Activated naive CD4-positive, alpha-beta T cell treated with anti-CD3 and anti-CD28 coated beads, Interleukin-2, amount 10 ng/mL, durations not matched to agents 7 days and 5 days (primary cell): ENCODE results near the gene ADAMTS10.
A peak's percentile ranks its signal among the peaks of the same experiment; 100 is the strongest.

ENCODE experiments used
- CTCF ChIA-PET: fragments of 350-600 bp; sonication (Branson Sonifier 250); formaldehyde crosslinking; loops from one replicate; lab custom pipeline; 2021; ENCODE audit warnings: antibody characterized with exemption; lab: Charles Lee
- DNase-seq: peaks from one replicate; pipeline ENCODE4 v3.0.0-alpha.2; 2020
- H3K27ac Mint-ChIP-seq: one replicate; pipeline ENCODE4 v1.8.0; 2021; ENCODE audit warnings: mild to moderate bottlenecking, moderate library complexity, mixed read lengths
- H3K27me3 Mint-ChIP-seq: one replicate; pipeline ENCODE4 v1.8.0; 2021; ENCODE audit warnings: mild to moderate bottlenecking, mixed read lengths
- H3K36me3 Mint-ChIP-seq: one replicate; pipeline ENCODE4 v1.8.0; 2021; ENCODE audit warnings: mixed read lengths
- H3K4me1 Mint-ChIP-seq: one replicate; pipeline ENCODE4 v1.8.0; 2021; ENCODE audit warnings: mixed read lengths
- H3K4me3 Mint-ChIP-seq: one replicate; pipeline ENCODE4 v1.8.0; 2021; ENCODE audit warnings: mild to moderate bottlenecking, moderate library complexity, mixed read lengths
- H3K9me3 Mint-ChIP-seq: one replicate; pipeline ENCODE4 v1.8.0; 2021; ENCODE audit warnings: mixed read lengths

ADAMTS10 gene

DNA sequence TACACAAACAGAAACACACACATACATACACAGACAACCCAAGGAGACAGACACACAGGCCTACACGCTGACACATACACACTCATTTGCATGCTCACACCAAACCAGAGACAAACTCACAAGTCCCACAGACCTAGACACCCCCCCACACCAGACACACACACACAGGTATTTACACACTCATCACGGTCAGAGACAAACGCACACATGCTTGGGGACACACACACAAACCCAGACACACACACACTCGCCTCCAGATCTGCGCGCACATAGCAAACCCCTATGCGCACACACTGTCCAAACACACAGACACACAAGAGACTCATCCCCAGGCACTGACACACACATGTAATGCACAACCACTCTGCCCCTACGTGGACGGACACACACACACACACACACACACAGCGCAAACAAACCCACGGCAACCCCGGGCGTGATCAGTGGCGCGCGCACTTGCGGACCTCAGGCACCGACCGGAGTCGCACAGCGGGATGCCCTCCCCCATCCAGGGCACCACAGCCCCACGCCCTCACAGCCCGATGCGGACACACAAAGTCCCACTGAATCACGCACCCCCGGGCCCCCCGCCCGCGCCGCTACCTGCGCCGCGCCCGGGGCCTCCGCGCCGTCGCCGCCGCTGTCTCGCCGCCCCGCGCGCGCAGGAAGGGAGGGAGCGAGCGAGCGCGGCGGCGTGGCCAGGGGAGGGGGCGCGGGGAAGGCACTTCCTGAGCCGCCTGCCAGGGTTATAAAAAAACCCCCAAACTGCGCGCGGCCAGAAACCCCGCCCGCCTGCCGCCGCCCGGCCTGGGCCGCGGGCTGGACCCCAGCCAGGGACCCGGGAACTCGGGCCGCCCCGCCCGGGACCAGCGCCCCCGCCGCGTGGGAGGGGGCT is at the start of gene ADAMTS10:
ADAMTS10 (minus strand) TSS at position 675 of the 895 bp plus-strand sequence. CDS start 5,005 bp downstream, outside the sequence.
- peak within 1 kb of the TSS; percentile 78 for H3K4me3 Mint-ChIP-seq
- peaks cover 9% of the 10 kb centered on the region for H3K36me3 Mint-ChIP-seq
- H3K27me3 Mint-ChIP-seq: peaks cover 43% of the 10 kb centered on the region
- CTCF ChIA-PET: no interaction called here
- peak; percentile 61 for DNase-seq
- no peaks in the 10 kb centered on the region for H3K9me3 Mint-ChIP-seq
- peak within 1 kb of the TSS; percentile 66 for H3K27ac Mint-ChIP-seq
- H3K4me1 Mint-ChIP-seq: peaks cover 25% of the 10 kb centered on the region

DNA sequence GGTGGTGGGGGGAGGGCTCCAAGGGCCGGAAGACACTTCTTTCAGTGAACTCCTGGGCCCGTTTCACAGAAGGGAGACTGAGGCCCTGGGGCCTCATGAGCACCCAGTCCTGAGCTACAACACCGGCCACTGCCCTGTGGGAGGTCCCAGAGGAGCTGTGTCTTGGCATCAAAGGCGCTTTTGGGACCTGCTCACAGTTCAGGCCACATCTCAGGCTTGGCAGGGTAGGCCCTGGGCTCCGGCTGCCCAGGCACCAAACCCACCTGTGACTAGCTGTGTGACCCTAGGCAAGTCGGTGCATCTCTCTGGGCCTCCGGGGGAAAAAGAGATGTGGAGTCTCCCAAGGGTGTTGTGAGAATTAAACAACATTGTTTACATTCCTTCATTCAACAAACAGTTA is 49.4 kb upstream of the ADAMTS10 start:
- Mint-ChIP-seq H3K36me3 (no peaks in the 10 kb centered on the region), H3K4me3 (no peak overlapping the region), H3K9me3 (peaks cover 2% of the 10 kb centered on the region), H3K4me1 (peaks cover 57% of the 10 kb centered on the region), H3K27me3 (peaks cover 66% of the 10 kb centered on the region), H3K27ac (no peak overlapping the region)
- CTCF ChIA-PET: interaction anchor here (7.1 kb wide), 1 partner anchor 34 kb away, joined by 98 read pairs; no protein-coding TSS in a partner anchor
- DNase-seq: no peak

DNA sequence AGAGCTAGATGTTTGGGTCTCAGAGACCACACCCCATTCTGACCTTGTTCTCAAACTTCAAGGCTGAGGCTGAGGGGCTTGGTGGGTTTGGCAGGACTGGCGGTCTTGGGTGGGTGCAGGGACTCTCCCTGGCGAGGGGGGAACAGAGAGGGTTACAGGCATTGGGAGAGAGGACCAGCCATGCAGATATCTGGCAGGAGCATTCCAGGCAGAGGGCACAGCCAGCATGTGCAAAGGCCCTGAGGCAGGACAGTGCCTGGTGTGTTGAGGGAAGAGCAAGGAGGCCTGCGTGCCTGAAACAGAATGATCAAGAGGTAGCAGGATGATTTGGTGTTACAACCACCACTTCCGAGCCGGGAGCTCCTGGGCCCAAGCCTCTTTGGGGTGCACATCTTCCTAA is 47.4 kb upstream of the ADAMTS10 start:
- Mint-ChIP-seq H3K4me3 (no peak overlapping the region), H3K9me3 (peaks cover 2% of the 10 kb centered on the region), H3K36me3 (no peaks in the 10 kb centered on the region), H3K4me1 (peaks cover 41% of the 10 kb centered on the region), H3K27me3 (peaks cover 62% of the 10 kb centered on the region), H3K27ac (peak overlapping the region; percentile 55)
- DNase-seq: no peak
- CTCF ChIA-PET: interaction anchor here (7.1 kb wide), 1 partner anchor 36 kb away, joined by 98 read pairs; no protein-coding TSS in a partner anchor

DNA sequence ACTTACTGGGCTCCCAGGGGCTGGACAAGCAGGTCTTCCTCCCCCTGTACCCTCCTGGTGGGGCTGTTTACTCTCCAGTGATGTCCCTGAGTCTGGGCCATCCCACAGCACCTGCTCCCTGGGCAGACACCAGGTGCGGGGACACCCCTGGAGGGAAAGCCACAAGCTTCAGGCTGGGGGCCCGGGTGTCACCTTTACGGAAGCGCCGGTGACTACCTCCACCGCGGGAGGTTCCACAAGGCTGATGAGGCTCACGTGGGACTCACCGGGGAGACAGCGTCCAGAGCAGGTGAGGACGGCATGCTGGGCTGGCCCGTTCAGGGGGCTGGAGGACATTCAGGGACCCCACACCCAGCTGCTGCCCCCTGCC is 44.8 kb upstream of the ADAMTS10 start:
- H3K27ac Mint-ChIP-seq: no peak overlapping the region
- peaks cover 61% of the 10 kb centered on the region for H3K27me3 Mint-ChIP-seq
- CTCF ChIA-PET: interaction anchor here (0.6 to 7.1 kb wide), 9 partner anchors 9 to 46 kb away, joined by 3 to 98 read pairs (median 6); no protein-coding TSS in a partner anchor
- H3K4me1 Mint-ChIP-seq: peaks cover 33% of the 10 kb centered on the region
- no peak overlapping the region for H3K4me3 Mint-ChIP-seq
- no peaks in the 10 kb centered on the region for H3K36me3 Mint-ChIP-seq
- no peaks in the 10 kb centered on the region for H3K9me3 Mint-ChIP-seq
- DNase-seq: peak; percentile 58

DNA sequence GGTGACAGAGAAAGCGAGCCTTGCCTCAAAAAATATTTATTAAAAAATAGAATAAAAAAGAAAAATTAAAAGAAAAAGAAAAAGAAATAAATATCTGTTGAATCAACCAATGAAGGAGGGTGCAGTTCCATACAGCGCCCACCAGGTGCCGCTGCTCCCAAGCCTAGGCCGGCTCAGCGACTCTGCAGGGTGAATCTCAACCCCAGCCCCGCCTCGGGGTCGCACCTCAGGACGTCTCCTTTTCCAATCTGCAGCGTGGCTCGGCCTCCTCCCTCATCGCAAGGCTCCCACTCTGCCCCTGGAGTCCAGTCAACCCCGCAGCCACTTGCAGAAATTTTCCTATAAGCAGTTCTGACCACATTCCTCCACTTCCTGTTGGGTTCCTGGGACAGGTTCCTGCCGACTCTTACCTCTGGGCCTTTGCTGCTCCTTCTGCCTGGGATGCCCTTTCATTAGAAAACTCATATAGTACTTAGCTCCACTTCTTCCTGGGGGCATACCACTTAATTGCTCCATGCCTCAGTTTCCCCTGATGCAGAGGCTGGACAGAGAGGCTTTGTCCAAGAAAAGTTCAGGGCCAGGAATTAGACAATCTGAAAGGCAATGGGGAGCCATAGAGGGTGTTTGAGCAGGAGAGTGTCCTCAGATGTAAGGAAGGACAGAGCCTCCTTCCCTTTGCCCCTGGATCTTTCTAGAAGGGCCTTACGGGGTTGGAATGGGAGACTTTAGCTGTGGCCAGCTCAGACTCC is 44.2 kb upstream of the ADAMTS10 start:
- H3K4me1 Mint-ChIP-seq: peaks cover 38% of the 10 kb centered on the region
- no peaks in the 10 kb centered on the region for H3K9me3 Mint-ChIP-seq
- CTCF ChIA-PET: interaction anchor here (0.6 to 7.1 kb wide), 15 partner anchors 9 to 1567 kb away, joined by 3 to 98 read pairs (median 5); no protein-coding TSS in a partner anchor
- H3K4me3 Mint-ChIP-seq: no peak overlapping the region
- H3K36me3 Mint-ChIP-seq: no peaks in the 10 kb centered on the region
- peaks cover 60% of the 10 kb centered on the region for H3K27me3 Mint-ChIP-seq
- H3K27ac Mint-ChIP-seq: peak overlapping the region; percentile 11
- peak; percentile 75 for DNase-seq

DNA sequence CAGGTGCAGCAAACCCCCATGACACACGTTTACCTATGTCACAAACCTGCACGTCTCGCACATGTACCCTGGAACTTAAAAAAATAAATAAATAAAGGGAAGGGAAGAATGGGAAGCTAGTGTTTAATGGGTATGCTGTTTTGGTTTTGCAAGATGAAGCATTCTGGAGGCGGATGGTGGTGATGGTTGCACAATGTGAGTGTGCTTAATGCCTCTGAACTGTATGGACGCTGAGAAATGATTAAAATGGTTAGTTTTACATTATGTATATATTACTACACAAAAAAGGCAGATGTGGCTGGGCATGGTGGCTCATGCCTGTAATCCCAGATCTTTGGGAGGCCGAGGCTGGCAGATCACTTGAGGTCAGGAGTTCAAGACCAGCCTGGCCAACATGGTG is 37.7 kb upstream of the ADAMTS10 start:
- no peaks in the 10 kb centered on the region for H3K9me3 Mint-ChIP-seq
- peaks cover 52% of the 10 kb centered on the region for H3K27me3 Mint-ChIP-seq
- no peak overlapping the region for H3K4me3 Mint-ChIP-seq
- peaks cover 11% of the 10 kb centered on the region for H3K4me1 Mint-ChIP-seq
- CTCF ChIA-PET: interaction anchor here (1.2 kb wide), 1 partner anchor 45 kb away, joined by 3 read pairs; no protein-coding TSS in a partner anchor
- no peak overlapping the region for H3K27ac Mint-ChIP-seq
- no peak for DNase-seq
- H3K36me3 Mint-ChIP-seq: no peaks in the 10 kb centered on the region

DNA sequence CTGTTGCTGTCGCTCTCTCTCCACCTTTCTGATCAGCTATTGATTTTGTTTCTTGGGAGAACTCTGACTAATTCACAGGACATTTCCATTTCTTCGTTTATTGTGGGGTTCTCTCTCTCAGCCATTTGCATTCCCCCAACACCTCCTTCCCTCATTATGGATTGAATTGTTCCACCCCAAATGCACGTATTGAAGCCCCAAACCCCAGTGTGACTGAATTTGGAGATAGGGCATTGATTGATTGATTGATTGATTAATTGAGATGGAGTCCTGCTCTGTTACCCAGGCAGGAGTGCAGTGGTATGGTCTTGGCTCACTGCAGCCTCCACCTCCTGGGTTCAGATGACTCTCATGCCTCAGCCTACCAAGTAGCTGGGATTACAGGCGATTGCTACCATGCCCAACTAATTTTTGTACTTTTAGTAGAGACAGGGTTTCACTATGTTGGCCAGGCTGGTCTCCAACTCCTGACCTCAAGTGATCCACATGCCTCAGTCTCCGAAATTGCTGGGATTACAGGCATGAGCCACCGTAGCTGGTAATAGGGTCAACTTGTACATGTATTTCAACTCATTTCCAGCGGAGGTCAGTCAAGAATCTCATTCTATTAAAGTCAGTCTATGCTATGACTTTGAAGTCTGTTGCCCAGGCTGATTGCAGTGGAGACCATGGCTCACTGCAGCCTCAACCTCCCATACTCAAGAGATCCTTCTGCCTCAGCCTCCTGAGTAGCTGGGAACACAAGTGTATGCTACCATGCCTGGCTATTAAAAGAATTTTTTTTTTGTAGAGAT is 33.5 kb upstream of the ADAMTS10 start:
- Mint-ChIP-seq H3K36me3 (no peaks in the 10 kb centered on the region), H3K4me1 (no peaks in the 10 kb centered on the region), H3K9me3 (peaks cover 7% of the 10 kb centered on the region), H3K4me3 (no peak overlapping the region), H3K27me3 (peaks cover 45% of the 10 kb centered on the region), H3K27ac (no peak overlapping the region)
- no peak for DNase-seq
- CTCF ChIA-PET: interaction anchor here (1.2 to 2.8 kb wide), 2 partner anchors 11 to 62 kb away, joined by 3 to 8 read pairs; no protein-coding TSS in a partner anchor

DNA sequence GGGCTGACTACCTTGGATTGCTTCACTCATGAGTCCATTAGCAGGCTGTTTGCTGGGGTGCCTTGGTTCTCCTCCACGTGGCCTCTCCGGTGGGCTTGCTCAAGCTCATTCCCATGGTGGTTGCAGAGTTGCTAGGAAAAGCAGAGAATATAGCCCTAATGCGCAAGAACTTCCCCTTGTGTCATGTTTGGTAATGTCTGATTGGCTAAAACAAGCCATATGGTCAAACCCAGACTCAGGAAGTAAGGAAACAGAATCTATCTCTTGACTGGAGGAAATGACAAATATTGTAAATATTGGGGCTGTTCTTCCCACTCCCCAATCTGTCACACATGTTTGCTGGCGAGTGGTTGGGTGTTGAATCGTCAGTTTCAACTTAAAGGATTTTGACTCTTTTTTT is 32.0 kb upstream of the ADAMTS10 start:
- CTCF ChIA-PET: interaction anchor here (2.7 kb wide), 1 partner anchor 12 kb away, joined by 16 read pairs; no protein-coding TSS in a partner anchor
- H3K9me3 Mint-ChIP-seq: peaks cover 7% of the 10 kb centered on the region
- no peak for DNase-seq
- peaks cover 53% of the 10 kb centered on the region for H3K27me3 Mint-ChIP-seq
- H3K4me3 Mint-ChIP-seq: no peak overlapping the region
- no peaks in the 10 kb centered on the region for H3K36me3 Mint-ChIP-seq
- peaks cover 3% of the 10 kb centered on the region for H3K4me1 Mint-ChIP-seq
- no peak overlapping the region for H3K27ac Mint-ChIP-seq

DNA sequence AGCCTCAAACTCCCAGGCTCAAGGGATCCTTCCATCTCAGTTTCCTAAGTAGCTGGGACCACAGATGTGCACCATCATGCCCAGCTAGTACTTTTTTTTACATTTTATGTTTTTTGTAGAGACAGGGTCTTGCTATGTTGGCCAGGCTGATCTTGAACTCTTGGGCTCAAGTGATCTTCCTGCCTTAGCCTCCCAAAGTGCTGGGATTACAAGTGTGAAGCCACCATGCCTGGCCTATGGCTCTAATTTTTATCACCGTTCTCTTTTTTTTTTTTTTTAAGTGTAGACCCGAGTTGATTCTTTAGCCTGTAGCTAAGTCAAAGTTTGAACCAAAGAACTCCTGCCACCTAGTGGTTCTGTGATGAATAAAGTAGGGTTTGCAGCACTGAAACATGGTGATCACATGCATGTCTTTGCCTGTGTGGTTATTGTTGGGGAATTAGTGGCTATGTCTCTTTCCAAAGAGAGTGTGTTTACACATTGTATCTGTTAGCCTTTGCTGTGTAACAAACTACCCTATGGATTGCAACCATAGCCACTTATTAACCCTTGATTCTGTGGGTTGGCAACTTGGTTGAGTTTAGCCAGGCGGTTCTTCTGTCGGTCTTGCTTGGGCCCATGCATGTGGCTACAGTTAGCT is 31.5 kb upstream of the ADAMTS10 start:
- CTCF ChIA-PET: interaction anchor here (0.6 to 2.7 kb wide), 7 partner anchors 9 to 61 kb away, joined by 3 to 16 read pairs (median 3); no protein-coding TSS in a partner anchor
- Mint-ChIP-seq H3K27me3 (peaks cover 58% of the 10 kb centered on the region), H3K36me3 (no peaks in the 10 kb centered on the region), H3K27ac (no peak overlapping the region), H3K9me3 (peaks cover 7% of the 10 kb centered on the region), H3K4me1 (peaks cover 3% of the 10 kb centered on the region), H3K4me3 (no peak overlapping the region)
- peak; percentile 37 for DNase-seq

DNA sequence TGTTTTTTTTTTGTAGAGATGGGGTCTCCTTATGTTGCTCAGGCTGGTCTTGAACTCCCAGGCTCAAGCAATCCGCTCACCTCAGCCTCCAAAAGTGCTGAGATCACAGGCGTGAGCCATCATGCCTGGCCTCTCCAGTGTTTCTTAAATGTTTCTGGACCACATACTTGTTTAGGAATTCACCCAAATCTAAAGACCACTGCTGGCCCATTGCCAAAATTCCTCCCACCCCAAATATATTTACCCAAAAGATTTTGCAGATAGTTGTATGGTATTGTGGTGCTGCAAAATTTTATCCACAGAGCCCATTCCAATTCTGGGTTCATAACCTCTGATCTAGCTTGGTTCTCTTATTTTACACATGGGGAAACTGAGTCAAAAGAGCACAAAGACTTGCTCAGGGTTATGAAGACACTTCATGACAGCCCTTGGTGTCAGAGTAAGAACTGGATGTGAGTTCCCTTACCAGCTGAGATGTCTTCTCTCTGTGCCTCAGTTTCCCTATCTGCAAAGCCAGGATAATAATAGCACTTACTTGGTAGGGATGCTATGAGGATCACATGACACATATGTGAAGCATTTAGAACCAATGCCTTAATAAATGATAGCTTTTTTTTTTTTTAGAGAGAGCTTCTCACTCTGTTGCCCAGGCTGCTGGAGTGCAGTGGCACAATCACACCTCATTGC is 30.8 kb upstream of the ADAMTS10 start:
- H3K4me3 Mint-ChIP-seq: no peak overlapping the region
- H3K36me3 Mint-ChIP-seq: no peaks in the 10 kb centered on the region
- H3K27ac Mint-ChIP-seq: no peak overlapping the region
- DNase-seq: no peak
- H3K9me3 Mint-ChIP-seq: peaks cover 7% of the 10 kb centered on the region
- CTCF ChIA-PET: interaction anchor here (0.6 to 2.7 kb wide), 7 partner anchors 8 to 60 kb away, joined by 3 to 16 read pairs (median 3); no protein-coding TSS in a partner anchor
- peaks cover 58% of the 10 kb centered on the region for H3K27me3 Mint-ChIP-seq
- H3K4me1 Mint-ChIP-seq: peaks cover 3% of the 10 kb centered on the region

DNA sequence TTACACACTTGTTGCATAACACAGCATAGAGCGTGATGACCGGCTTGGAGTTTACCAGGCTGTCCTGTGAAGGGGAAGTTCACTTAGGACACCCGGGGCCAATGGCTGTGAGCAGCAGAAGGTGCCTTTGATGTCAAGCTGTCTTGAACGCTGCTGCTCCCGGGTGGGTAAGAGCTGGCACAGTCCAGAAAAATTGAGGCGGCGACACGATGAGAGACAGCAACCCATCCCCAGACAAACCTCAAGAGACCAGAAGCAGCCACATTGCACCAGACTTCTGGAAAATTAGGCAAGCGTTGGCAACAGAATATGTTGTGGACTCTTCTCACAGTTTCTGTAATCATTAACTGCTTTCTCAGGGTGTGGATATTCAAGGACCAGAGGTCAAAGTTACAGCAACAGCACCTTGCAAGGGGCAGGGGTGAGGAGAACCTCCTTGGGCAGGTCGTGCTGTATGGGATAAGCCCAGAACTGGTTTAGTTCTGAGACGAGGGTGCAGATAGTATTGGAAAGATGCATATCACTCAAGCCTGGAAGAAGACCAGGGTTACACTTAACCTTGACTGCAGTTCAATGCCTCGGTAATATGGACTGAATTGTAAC is 30.0 kb upstream of the ADAMTS10 start:
- H3K9me3 Mint-ChIP-seq: peaks cover 7% of the 10 kb centered on the region
- H3K36me3 Mint-ChIP-seq: no peaks in the 10 kb centered on the region
- CTCF ChIA-PET: interaction anchor here (2.7 kb wide), 1 partner anchor 14 kb away, joined by 16 read pairs; no protein-coding TSS in a partner anchor
- peaks cover 3% of the 10 kb centered on the region for H3K4me1 Mint-ChIP-seq
- H3K4me3 Mint-ChIP-seq: no peak overlapping the region
- DNase-seq: no peak
- peaks cover 51% of the 10 kb centered on the region for H3K27me3 Mint-ChIP-seq
- no peak overlapping the region for H3K27ac Mint-ChIP-seq

DNA sequence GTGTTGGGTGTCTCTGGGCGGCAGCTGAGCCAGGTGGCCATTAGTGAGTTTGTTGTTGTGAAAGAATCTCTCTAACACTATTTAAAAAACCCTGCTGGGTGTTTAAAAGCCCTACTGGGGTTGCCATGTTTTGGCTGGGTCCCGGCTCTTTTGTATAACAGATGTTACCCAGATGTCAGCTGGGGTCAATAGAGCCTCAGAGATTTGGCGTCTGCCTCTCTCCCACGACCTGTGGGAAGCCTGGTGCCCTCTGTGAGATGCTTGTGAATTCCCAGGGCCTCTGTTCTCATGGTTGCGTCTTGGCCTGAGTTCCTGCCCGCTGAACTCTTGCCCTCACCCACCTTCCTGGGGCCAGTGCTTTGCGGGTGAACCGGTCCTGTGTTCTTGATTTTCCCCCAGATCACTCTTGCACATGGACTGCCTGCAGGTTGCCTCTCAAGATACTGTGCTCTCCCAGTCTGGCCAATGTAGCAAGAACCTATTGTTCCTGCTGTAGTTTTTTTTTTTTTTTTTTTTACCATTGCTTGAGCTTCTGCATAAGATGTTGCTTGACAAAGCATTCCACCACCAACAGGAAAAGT is 29.4 kb upstream of the ADAMTS10 start:
- DNase-seq: no peak
- Mint-ChIP-seq H3K27ac (no peak overlapping the region), H3K27me3 (peaks cover 45% of the 10 kb centered on the region), H3K9me3 (peaks cover 7% of the 10 kb centered on the region), H3K4me3 (no peak overlapping the region), H3K4me1 (peaks cover 3% of the 10 kb centered on the region), H3K36me3 (no peaks in the 10 kb centered on the region)
- CTCF ChIA-PET: no interaction called here
